ENCODE data around the gene NDUFB1. TPM values are rescaled to one million over a fixed set of nuclear protein-coding genes. Genes with fewer than 3 reads are reported as not detected.
A peak's percentile ranks its signal among the peaks of the same experiment; 100 is the strongest.

The NDUFB1 gene
- total RNA-seq, 4 donors from 2014 or later = 123 to 720 (median 371) TPM

- peaks cover 30 to 36% of the 10 kb centered on the region in 2 donors for H3K36me3 ChIP-seq
- TF ChIP-seq POLR2A (IDR thresholded peaks at IDR 0.05) (no peak), CTCF (IDR thresholded peaks at IDR 0.05) (no peak)
- H3K27me3 ChIP-seq = no peaks in the 10 kb centered on the region
- WGBS, 2 donors = 30 to 45% methylated on average over 1 of the region's 1 CpG
- intact Hi-C loops (cut with DNase I) = no loop called here
- H3K27ac ChIP-seq = peak overlapping the region in 1 of 3 donors; percentile 62
- DNase-seq = peak; percentile 67 to 82
- H3K9me3 ChIP-seq = no peaks in the 10 kb centered on the region
- no peaks in the 10 kb centered on the region for H3K4me1 ChIP-seq
- no peak overlapping the region for H3K4me3 ChIP-seq (replicated peaks in 1 of 3)
Measured at GRCh38 chr14:92153581-92153980, 32.1 kb upstream of the NDUFB1 start.

GRCh38 chr14:92144708-92145107 lies 23.2 kb upstream of the NDUFB1 start:
- Histone ChIP-seq H3K36me3 (peaks cover 28 to 56% of the 10 kb centered on the region in 2 donors), H3K9me3 (no peaks in the 10 kb centered on the region), H3K27ac (no peak overlapping the region), H3K4me3 (replicated peaks in 1 of 3) (no peak overlapping the region), H3K27me3 (no peaks in the 10 kb centered on the region), H3K4me1 (no peaks in the 10 kb centered on the region)
- intact Hi-C loops (cut with DNase I) = no loop called here
- DNase-seq = no peak
- TF ChIP-seq POLR2A (IDR thresholded peaks at IDR 0.05) (no peak), CTCF (IDR thresholded peaks at IDR 0.05) (no peak)
- 88 to 94% methylated on average over 2 of the region's 2 CpGs for WGBS, 2 donors

- Histone ChIP-seq H3K9me3 (no peaks in the 10 kb centered on the region), H3K36me3 (peaks cover 33 to 51% of the 10 kb centered on the region in 2 donors), H3K4me1 (no peaks in the 10 kb centered on the region), H3K27ac (no peak overlapping the region), H3K4me3 (replicated peaks in 1 of 3) (no peak overlapping the region), H3K27me3 (no peaks in the 10 kb centered on the region)
- TF ChIP-seq CTCF (IDR thresholded peaks at IDR 0.05) (no peak), POLR2A (IDR thresholded peaks at IDR 0.05) (no peak)
- DNase-seq = no peak
- intact Hi-C loops (cut with DNase I) = no loop called here
- WGBS, 2 donors = 90% methylated on average over 3 of the region's 3 CpGs
Measured at GRCh38 chr14:92143962-92144361, 22.5 kb upstream of the NDUFB1 start.

GRCh38 chr14:92143309-92143708 lies 21.8 kb upstream of the NDUFB1 start:
- WGBS, 2 donors = 72 to 82% methylated on average over 4 of the region's 4 CpGs
- Histone ChIP-seq H3K4me1 (no peaks in the 10 kb centered on the region), H3K9me3 (no peaks in the 10 kb centered on the region), H3K27me3 (no peaks in the 10 kb centered on the region), H3K4me3 (replicated peaks in 1 of 3) (no peak overlapping the region), H3K36me3 (peaks cover 39 to 56% of the 10 kb centered on the region in 2 donors), H3K27ac (no peak overlapping the region)
- DNase-seq = no peak
- intact Hi-C loops (cut with DNase I) = no loop called here
- TF ChIP-seq POLR2A (IDR thresholded peaks at IDR 0.05) = no peak
- no peak for TF ChIP-seq CTCF (IDR thresholded peaks at IDR 0.05)

GRCh38 chr14:92135269-92135668 lies 13.8 kb upstream of the NDUFB1 start:
- intact Hi-C loops (cut with DNase I) = no loop called here
- 65 to 67% methylated on average over 1 of the region's 1 CpG for WGBS, 2 donors

More at GRCh38 chr14:92135269-92135668, 13.8 kb upstream of the NDUFB1 start:
- Histone ChIP-seq H3K4me3 (replicated peaks in 1 of 3) (no peak overlapping the region), H3K36me3 (peaks cover 43 to 49% of the 10 kb centered on the region in 2 donors), H3K9me3 (no peaks in the 10 kb centered on the region), H3K27ac (no peak overlapping the region), H3K27me3 (no peaks in the 10 kb centered on the region), H3K4me1 (no peaks in the 10 kb centered on the region)
- TF ChIP-seq CTCF (IDR thresholded peaks at IDR 0.05) = peak in 1 of 6 experiments; percentile 27
- no peak for TF ChIP-seq POLR2A (IDR thresholded peaks at IDR 0.05)
- no peak for DNase-seq
